ENCODE measurements around the gene NKD1. TPM values are rescaled to one million over a fixed set of nuclear protein-coding genes. Genes with fewer than 3 reads are reported as not detected.

Gene NKD1
- polyA plus RNA-seq, 2 donors: 1.1 to 2.0 TPM

GRCh38 chr16:50505115-50505514 is 43.1 kb upstream of the NKD1 start:
- WGBS, 2 donors: 83 to 87% methylated on average over 5 of the region's 5 CpGs
- no peaks in the 10 kb centered on the region for H3K4me1 ChIP-seq (ENCODE audit: control insufficient read depth in 2 of 2, insufficient read depth in 2 of 2, low read length in 1 of 2)
- H3K27ac ChIP-seq (ENCODE audit: low read depth in 2 of 2, low read length in 1 of 2): no peak overlapping the region
- no peaks in the 10 kb centered on the region for H3K27me3 ChIP-seq (ENCODE audit: control insufficient read depth in 1 of 2, insufficient read depth in 2 of 2, low read length in 2 of 2)
- no peak overlapping the region for H3K4me3 ChIP-seq (ENCODE audit: low read depth in 1 of 2, low read length in 2 of 2)
- no peaks in the 10 kb centered on the region for H3K36me3 ChIP-seq (ENCODE audit: control insufficient read depth in 2 of 2, insufficient read depth in 2 of 2, low read length in 1 of 2)
- H3K9me3 ChIP-seq (ENCODE audit: control insufficient read depth in 2 of 2, insufficient read depth in 1 of 2, low read depth in 1 of 2, low read length in 1 of 2): no peaks in the 10 kb centered on the region

- WGBS, 2 donors: 78% methylated on average over 13 of the region's 13 CpGs
Measured at GRCh38 chr16:50505714-50506542, 42.3 kb upstream of the NKD1 start.

GRCh38 chr16:50506543-50506937 is 41.7 kb upstream of the NKD1 start:
- H3K9me3 ChIP-seq (ENCODE audit: control insufficient read depth in 2 of 2, insufficient read depth in 1 of 2, low read depth in 1 of 2, low read length in 1 of 2): no peaks in the 10 kb centered on the region
- H3K4me1 ChIP-seq (ENCODE audit: control insufficient read depth in 2 of 2, insufficient read depth in 2 of 2, low read length in 1 of 2): no peaks in the 10 kb centered on the region
- H3K4me3 ChIP-seq (ENCODE audit: low read depth in 1 of 2, low read length in 2 of 2): no peak overlapping the region
- H3K36me3 ChIP-seq (ENCODE audit: control insufficient read depth in 2 of 2, insufficient read depth in 2 of 2, low read length in 1 of 2): no peaks in the 10 kb centered on the region
- no peaks in the 10 kb centered on the region for H3K27me3 ChIP-seq (ENCODE audit: control insufficient read depth in 1 of 2, insufficient read depth in 2 of 2, low read length in 2 of 2)
- H3K27ac ChIP-seq (ENCODE audit: low read depth in 2 of 2, low read length in 1 of 2): no peak overlapping the region
- WGBS, 2 donors: 87 to 92% methylated on average over 4 of the region's 4 CpGs

More at GRCh38 chr16:50505714-50506542, 42.3 kb upstream of the NKD1 start:
- Histone ChIP-seq H3K9me3 (ENCODE audit: control insufficient read depth in 2 of 2, insufficient read depth in 1 of 2, low read depth in 1 of 2, low read length in 1 of 2) (no peaks in the 10 kb centered on the region), H3K27ac (ENCODE audit: low read depth in 2 of 2, low read length in 1 of 2) (no peak overlapping the region), H3K27me3 (ENCODE audit: control insufficient read depth in 1 of 2, insufficient read depth in 2 of 2, low read length in 2 of 2) (no peaks in the 10 kb centered on the region), H3K36me3 (ENCODE audit: control insufficient read depth in 2 of 2, insufficient read depth in 2 of 2, low read length in 1 of 2) (no peaks in the 10 kb centered on the region), H3K4me3 (ENCODE audit: low read depth in 1 of 2, low read length in 2 of 2) (no peak overlapping the region), H3K4me1 (ENCODE audit: control insufficient read depth in 2 of 2, insufficient read depth in 2 of 2, low read length in 1 of 2) (no peaks in the 10 kb centered on the region)

- no peak overlapping the region for H3K4me3 ChIP-seq (ENCODE audit: low read depth in 1 of 2, low read length in 2 of 2)
- no peak overlapping the region for H3K27ac ChIP-seq (ENCODE audit: low read depth in 2 of 2, low read length in 1 of 2)
- H3K4me1 ChIP-seq (ENCODE audit: control insufficient read depth in 2 of 2, insufficient read depth in 2 of 2, low read length in 1 of 2): no peaks in the 10 kb centered on the region
- WGBS, 2 donors: 80% methylated on average over 3 of the region's 3 CpGs
- H3K9me3 ChIP-seq (ENCODE audit: control insufficient read depth in 2 of 2, insufficient read depth in 1 of 2, low read depth in 1 of 2, low read length in 1 of 2): no peaks in the 10 kb centered on the region
- H3K27me3 ChIP-seq (ENCODE audit: control insufficient read depth in 1 of 2, insufficient read depth in 2 of 2, low read length in 2 of 2): no peaks in the 10 kb centered on the region
- no peaks in the 10 kb centered on the region for H3K36me3 ChIP-seq (ENCODE audit: control insufficient read depth in 2 of 2, insufficient read depth in 2 of 2, low read length in 1 of 2)
Measured at GRCh38 chr16:50507397-50507796, 40.8 kb upstream of the NKD1 start.

GRCh38 chr16:50509521-50510341 is 38.5 kb upstream of the NKD1 start:
- Histone ChIP-seq H3K27me3 (ENCODE audit: control insufficient read depth in 1 of 2, insufficient read depth in 2 of 2, low read length in 2 of 2) (no peaks in the 10 kb centered on the region), H3K36me3 (ENCODE audit: control insufficient read depth in 2 of 2, insufficient read depth in 2 of 2, low read length in 1 of 2) (no peaks in the 10 kb centered on the region), H3K9me3 (ENCODE audit: control insufficient read depth in 2 of 2, insufficient read depth in 1 of 2, low read depth in 1 of 2, low read length in 1 of 2) (peaks cover 0 to under 1% of the 10 kb centered on the region in 2 donors), H3K27ac (ENCODE audit: low read depth in 2 of 2, low read length in 1 of 2) (no peak overlapping the region), H3K4me1 (ENCODE audit: control insufficient read depth in 2 of 2, insufficient read depth in 2 of 2, low read length in 1 of 2) (no peaks in the 10 kb centered on the region), H3K4me3 (ENCODE audit: low read depth in 1 of 2, low read length in 2 of 2) (no peak overlapping the region)
- 60 to 64% methylated on average over 10 of the region's 10 CpGs for WGBS, 2 donors

- Histone ChIP-seq H3K4me3 (ENCODE audit: low read depth in 1 of 2, low read length in 2 of 2) (no peak overlapping the region), H3K36me3 (ENCODE audit: control insufficient read depth in 2 of 2, insufficient read depth in 2 of 2, low read length in 1 of 2) (no peaks in the 10 kb centered on the region), H3K27ac (ENCODE audit: low read depth in 2 of 2, low read length in 1 of 2) (no peak overlapping the region), H3K9me3 (ENCODE audit: control insufficient read depth in 2 of 2, insufficient read depth in 1 of 2, low read depth in 1 of 2, low read length in 1 of 2) (peaks cover 2 to 9% of the 10 kb centered on the region in 2 donors), H3K4me1 (ENCODE audit: control insufficient read depth in 2 of 2, insufficient read depth in 2 of 2, low read length in 1 of 2) (no peaks in the 10 kb centered on the region), H3K27me3 (ENCODE audit: control insufficient read depth in 1 of 2, insufficient read depth in 2 of 2, low read length in 2 of 2) (no peaks in the 10 kb centered on the region)
- 89 to 98% methylated on average over 1 of the region's 1 CpG for WGBS, 2 donors
Measured at GRCh38 chr16:50515218-50515617, 33.0 kb upstream of the NKD1 start.

- Histone ChIP-seq H3K27me3 (ENCODE audit: control insufficient read depth in 1 of 2, insufficient read depth in 2 of 2, low read length in 2 of 2) (peaks cover 0 to 2% of the 10 kb centered on the region in 2 donors), H3K27ac (ENCODE audit: low read depth in 2 of 2, low read length in 1 of 2) (no peak overlapping the region), H3K36me3 (ENCODE audit: control insufficient read depth in 2 of 2, insufficient read depth in 2 of 2, low read length in 1 of 2) (no peaks in the 10 kb centered on the region), H3K4me3 (ENCODE audit: low read depth in 1 of 2, low read length in 2 of 2) (no peak overlapping the region), H3K4me1 (ENCODE audit: control insufficient read depth in 2 of 2, insufficient read depth in 2 of 2, low read length in 1 of 2) (no peaks in the 10 kb centered on the region), H3K9me3 (ENCODE audit: control insufficient read depth in 2 of 2, insufficient read depth in 1 of 2, low read depth in 1 of 2, low read length in 1 of 2) (peaks cover 2 to 9% of the 10 kb centered on the region in 2 donors)
Measured at GRCh38 chr16:50516401-50516800, 31.8 kb upstream of the NKD1 start.

- Histone ChIP-seq H3K4me3 (ENCODE audit: low read depth in 1 of 2, low read length in 2 of 2) (no peak overlapping the region), H3K27ac (ENCODE audit: low read depth in 2 of 2, low read length in 1 of 2) (no peak overlapping the region), H3K4me1 (ENCODE audit: control insufficient read depth in 2 of 2, insufficient read depth in 2 of 2, low read length in 1 of 2) (no peaks in the 10 kb centered on the region), H3K36me3 (ENCODE audit: control insufficient read depth in 2 of 2, insufficient read depth in 2 of 2, low read length in 1 of 2) (no peaks in the 10 kb centered on the region), H3K27me3 (ENCODE audit: control insufficient read depth in 1 of 2, insufficient read depth in 2 of 2, low read length in 2 of 2) (peaks cover 0 to 2% of the 10 kb centered on the region in 2 donors), H3K9me3 (ENCODE audit: control insufficient read depth in 2 of 2, insufficient read depth in 1 of 2, low read depth in 1 of 2, low read length in 1 of 2) (peaks cover 2 to 9% of the 10 kb centered on the region in 2 donors)
- WGBS, 2 donors: 90% methylated on average over 1 of the region's 1 CpG
Measured at GRCh38 chr16:50516890-50517289, 31.3 kb upstream of the NKD1 start.

GRCh38 chr16:50517450-50518252 is 30.5 kb upstream of the NKD1 start:
- Histone ChIP-seq H3K9me3 (ENCODE audit: control insufficient read depth in 2 of 2, insufficient read depth in 1 of 2, low read depth in 1 of 2, low read length in 1 of 2) (peaks cover 2 to 9% of the 10 kb centered on the region in 2 donors), H3K27me3 (ENCODE audit: control insufficient read depth in 1 of 2, insufficient read depth in 2 of 2, low read length in 2 of 2) (peaks cover 0 to 2% of the 10 kb centered on the region in 2 donors), H3K36me3 (ENCODE audit: control insufficient read depth in 2 of 2, insufficient read depth in 2 of 2, low read length in 1 of 2) (no peaks in the 10 kb centered on the region), H3K27ac (ENCODE audit: low read depth in 2 of 2, low read length in 1 of 2) (no peak overlapping the region), H3K4me3 (ENCODE audit: low read depth in 1 of 2, low read length in 2 of 2) (no peak overlapping the region), H3K4me1 (ENCODE audit: control insufficient read depth in 2 of 2, insufficient read depth in 2 of 2, low read length in 1 of 2) (no peaks in the 10 kb centered on the region)
- 64 to 73% methylated on average over 2 of the region's 2 CpGs for WGBS, 2 donors
